Trophoblast cell (in vitro differentiated cells and primary cell): ENCODE data around the gene TWIST2.

Experiments
- DNase-seq, 2 donors: peaks; one replicate each; pipeline ENCODE4 v3.0.0-alpha.2; 2016
- H2AFZ ChIP-seq: 2 replicates; pipeline ENCODE4 v1.6.1; 2013; ENCODE audit warnings: low read length, moderate library complexity, mild to moderate bottlenecking; ENCODE audit not compliant: insufficient read depth, poor library complexity
- H2AK5ac ChIP-seq: 2 replicates; pipeline ENCODE4 v1.6.1; 2013; ENCODE audit warnings: mild to moderate bottlenecking, low read length
- H2BK120ac ChIP-seq: 2 replicates; pipeline ENCODE4 v1.6.1; 2013; ENCODE audit warnings: low read length, mild to moderate bottlenecking, moderate library complexity; ENCODE audit not compliant: insufficient read depth, poor library complexity
- H2BK12ac ChIP-seq: 2 replicates; pipeline ENCODE4 v1.6.1; 2013; ENCODE audit warnings: mild to moderate bottlenecking, low read length, moderate library complexity
- H2BK5ac ChIP-seq: 2 replicates; pipeline ENCODE4 v1.6.1; 2013; ENCODE audit warnings: low read length, low read depth, moderate library complexity, mild to moderate bottlenecking; ENCODE audit not compliant: poor library complexity
- H3K14ac ChIP-seq: 2 replicates; pipeline ENCODE4 v1.6.1; 2013; ENCODE audit warnings: mild to moderate bottlenecking, low read length
- H3K18ac ChIP-seq: 2 replicates; pipeline ENCODE4 v1.6.1; 2013; ENCODE audit warnings: mild to moderate bottlenecking, low read length
- H3K23ac ChIP-seq: 2 replicates; pipeline ENCODE4 v1.6.1; 2013; ENCODE audit warnings: low read length
- H3K27ac ChIP-seq: 2 replicates; pipeline ENCODE4 v1.5.1; 2013; ENCODE audit warnings: low read depth, mild to moderate bottlenecking, inconsistent platforms, low read length, moderate library complexity
- H3K27me3 ChIP-seq: 2 replicates; pipeline ENCODE4 v1.6.1; 2013; ENCODE audit warnings: inconsistent platforms, mild to moderate bottlenecking, low read length, moderate library complexity; ENCODE audit not compliant: insufficient read depth
- H3K36me3 ChIP-seq, 2 experiments: 1 replicate in 1 of 2; 2 replicates in 1 of 2; pipeline ENCODE4 v1.6.1; 2013; ENCODE audit warnings: low read length in 2 of 2, mild to moderate bottlenecking in 2 of 2, moderate library complexity in 1 of 2; ENCODE audit not compliant: insufficient read depth in 2 of 2, control insufficient read depth in 1 of 2
- H3K4ac ChIP-seq: 2 replicates; pipeline ENCODE4 v1.6.1; 2013; ENCODE audit warnings: low read depth, mild to moderate bottlenecking, low read length, moderate library complexity
- H3K4me1 ChIP-seq, 2 experiments: 1 replicate in 1 of 2; 2 replicates in 1 of 2; pipeline ENCODE4 v1.6.1; 2013; ENCODE audit warnings: low read length in 2 of 2, mild to moderate bottlenecking in 2 of 2, moderate library complexity in 1 of 2; ENCODE audit not compliant: insufficient read depth in 2 of 2, control insufficient read depth in 1 of 2
- H3K4me2 ChIP-seq: 2 replicates; pipeline ENCODE4 v1.6.1; 2013; ENCODE audit warnings: inconsistent platforms, mild to moderate bottlenecking, low read length, moderate library complexity
- H3K4me3 ChIP-seq: 2 replicates; pipeline ENCODE4 v1.5.1; 2013; ENCODE audit warnings: mild to moderate bottlenecking, low read depth, low read length, inconsistent platforms
- H3K79me1 ChIP-seq: one replicate; pipeline ENCODE4 v1.6.1; 2013; ENCODE audit warnings: low read length
- H3K79me2 ChIP-seq: 2 replicates; pipeline ENCODE4 v1.6.1; 2013; ENCODE audit warnings: low read length, mild to moderate bottlenecking; ENCODE audit not compliant: control insufficient read depth, insufficient read depth, poor library complexity
- H3K9ac ChIP-seq: 2 replicates; pipeline ENCODE4 v1.6.1; 2013; ENCODE audit warnings: mild to moderate bottlenecking, low read length
- H3K9me3 ChIP-seq: 2 replicates; pipeline ENCODE4 v1.6.1; 2013; ENCODE audit warnings: low read depth, mild to moderate bottlenecking, control low read depth, inconsistent platforms, low read length; ENCODE audit not compliant: insufficient read depth
- H4K12ac ChIP-seq: 2 replicates; pipeline ENCODE4 v1.6.1; 2013; ENCODE audit warnings: low read depth, mild to moderate bottlenecking, low read length, moderate library complexity
- H4K8ac ChIP-seq: 2 replicates; pipeline ENCODE4 v1.6.1; 2013; ENCODE audit warnings: low read depth, mild to moderate bottlenecking, low read length, moderate library complexity
- H4K91ac ChIP-seq: one replicate; pipeline ENCODE4 v1.6.1; 2013; ENCODE audit warnings: low read depth, mild to moderate bottlenecking, low read length, moderate library complexity
- WGBS: extraction: QIAGEN DNeasy Blood & Tissue Kit; methylation state at CpG from one replicate; pipeline ENCODE4 v1.1.7; 2013; ENCODE audit warnings: missing lambda C conversion rate; ENCODE audit not compliant: insufficient read length, insufficient coverage; ENCODE audit errors: extremely low coverage; 5-methylcytosine and 5-hydroxymethylcytosine counted together

TWIST2 gene

DNA sequence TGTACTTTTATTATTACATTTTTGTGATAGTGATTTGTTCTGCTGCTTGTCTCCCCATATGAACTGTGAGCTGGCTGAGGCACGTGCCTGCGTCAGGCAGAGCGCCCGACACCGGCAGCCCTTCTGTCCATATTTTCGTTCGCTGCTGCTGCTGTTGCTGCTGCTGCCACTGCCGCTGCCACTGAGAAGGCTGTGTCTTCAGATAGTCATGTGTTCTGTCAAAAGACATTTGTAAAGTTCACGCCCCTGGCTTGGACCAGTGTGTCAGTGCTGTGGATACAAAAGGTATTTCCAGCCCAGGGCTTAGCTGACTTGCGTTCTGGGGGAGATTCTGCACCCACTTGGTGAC, 47.0 kb downstream of the TWIST2 start:
- Histone ChIP-seq H3K4ac (no peak overlapping the region), H3K4me3 (no peak overlapping the region)

DNA sequence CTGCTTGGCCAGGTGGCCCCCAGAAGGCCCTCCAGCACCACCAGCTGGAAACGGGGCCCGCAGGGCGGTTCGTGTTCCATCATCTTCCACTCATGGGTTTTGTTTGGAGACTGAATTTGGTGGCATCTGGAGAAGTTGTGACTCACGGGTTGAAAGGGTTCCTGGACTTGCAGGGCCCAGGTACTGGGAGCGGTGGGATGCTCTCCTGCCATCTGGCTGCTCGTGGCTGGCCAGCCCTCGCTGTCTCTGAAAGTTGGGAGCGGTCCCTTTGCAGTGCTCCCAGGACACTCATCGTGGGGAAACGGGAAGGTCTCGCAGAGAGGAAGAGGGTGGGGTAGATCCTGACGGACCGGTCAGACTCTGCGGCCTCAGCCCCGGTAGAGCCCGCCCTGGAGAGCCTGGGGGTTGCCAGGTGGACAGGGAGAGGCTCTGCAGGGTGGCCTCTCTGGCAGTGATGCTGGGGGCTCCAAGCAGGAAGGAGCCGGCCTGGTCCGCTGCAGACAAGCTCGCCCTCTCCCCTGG, 47.5 kb downstream of the TWIST2 start:
- DNase-seq, result peak; percentile 74 to 80

More for the DNA sequence above, 47.0 kb downstream of the TWIST2 start:
- Histone ChIP-seq H2BK5ac (peak overlapping the region; percentile 0), H2BK12ac (peak overlapping the region; percentile 37), H3K18ac (peak overlapping the region; percentile 57), H3K14ac (peak overlapping the region; percentile 26), H3K36me3 (no peaks in the 10 kb centered on the region), H4K91ac (peak overlapping the region; percentile 63), H3K9me3 (peaks cover 2% of the 10 kb centered on the region), H3K23ac (no peak overlapping the region), H4K12ac (no peak overlapping the region), H2BK120ac (peak overlapping the region; percentile 55), H3K4me2 (no peak overlapping the region), H3K79me2 (peaks cover 1% of the 10 kb centered on the region), H3K4me1 (peaks cover 16% of the 10 kb centered on the region in 2 experiments), H3K9ac (no peak overlapping the region), H2AFZ (peak overlapping the region; percentile 18), H2AK5ac (peak overlapping the region; percentile 0), H3K27me3 (no peaks in the 10 kb centered on the region), H3K79me1 (peaks cover 19% of the 10 kb centered on the region), H3K27ac (peak overlapping the region; percentile 62), H4K8ac (no peak overlapping the region)
- no CpG with 5 or more reads among the region's 10 CpGs for WGBS
- peak in 1 of 2 donors; percentile 26 for DNase-seq

DNA sequence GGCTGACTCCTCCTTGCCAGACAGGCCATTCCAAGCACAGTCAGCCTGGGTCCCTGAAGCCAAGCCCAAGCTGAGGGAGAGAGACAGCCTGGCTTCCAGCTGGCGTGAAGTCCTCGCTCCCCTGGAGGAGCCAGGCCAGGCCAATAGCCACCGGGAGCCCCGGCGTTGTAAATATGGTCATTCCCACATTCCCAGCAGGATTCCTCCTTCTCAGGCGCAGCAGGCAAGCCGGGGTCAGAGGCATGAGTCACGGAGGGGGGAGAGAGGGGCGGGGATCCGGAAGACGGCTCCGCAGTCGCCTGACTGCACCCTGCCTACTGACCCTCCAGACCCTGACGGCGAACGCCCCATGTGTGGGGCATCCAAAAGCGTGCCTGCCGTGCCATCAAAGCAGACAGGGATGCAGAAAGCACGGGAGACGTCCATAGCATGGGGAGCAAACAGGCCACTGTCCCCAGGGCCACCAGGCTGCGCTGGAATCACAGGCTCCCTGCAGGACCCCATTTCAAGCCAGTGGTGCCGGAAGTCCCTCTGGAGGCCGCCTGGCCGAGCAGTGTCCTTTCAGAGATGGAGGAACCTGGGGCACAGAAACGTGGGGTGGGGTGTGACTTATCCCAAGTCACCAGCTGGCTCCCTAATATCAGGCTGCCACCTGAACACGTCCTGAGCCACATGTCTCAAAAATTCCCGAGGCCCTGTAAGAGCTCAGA, 48.2 kb downstream of the TWIST2 start:
- Histone ChIP-seq H3K27me3 (no peaks in the 10 kb centered on the region), H3K79me2 (peaks cover 1% of the 10 kb centered on the region), H3K79me1 (peaks cover 19% of the 10 kb centered on the region), H3K27ac (peak overlapping the region; percentile 62), H2BK120ac (peak overlapping the region; percentile 61), H3K14ac (peak overlapping the region; percentile 65), H4K12ac (peak overlapping the region; percentile 66), H3K9ac (no peak overlapping the region), H3K4ac (peak overlapping the region; percentile 21), H2BK12ac (peak overlapping the region; percentile 74), H2BK5ac (peak overlapping the region; percentile 32), H4K91ac (peak overlapping the region; percentile 86), H2AK5ac (peak overlapping the region; percentile 45), H3K23ac (no peak overlapping the region), H3K4me3 (peak overlapping the region; percentile 2), H3K4me1 (peaks cover 16 to 19% of the 10 kb centered on the region in 2 experiments), H2AFZ (peak overlapping the region; percentile 0), H3K36me3 (no peaks in the 10 kb centered on the region), H4K8ac (peak overlapping the region; percentile 88), H3K4me2 (peak overlapping the region; percentile 17), H3K18ac (peak overlapping the region; percentile 74), H3K9me3 (peaks cover 2% of the 10 kb centered on the region)
- WGBS, result no CpG with 5 or more reads among the region's 27 CpGs
- peak; percentile 83 to 87 for DNase-seq

More for the DNA sequence above, 47.5 kb downstream of the TWIST2 start:
- H3K79me1 ChIP-seq, result peaks cover 19% of the 10 kb centered on the region
- H3K36me3 ChIP-seq, result no peaks in the 10 kb centered on the region
- H3K4me3 ChIP-seq, result no peak overlapping the region
- H4K91ac ChIP-seq, result peak overlapping the region; percentile 63
- peak overlapping the region; percentile 26 for H3K14ac ChIP-seq
- no peak overlapping the region for H3K23ac ChIP-seq
- peak overlapping the region; percentile 0 for H2AFZ ChIP-seq
- H4K12ac ChIP-seq, result no peak overlapping the region
- H3K27ac ChIP-seq, result peak overlapping the region; percentile 62
- peak overlapping the region; percentile 0 for H2AK5ac ChIP-seq
- peaks cover 16% of the 10 kb centered on the region in 2 experiments for H3K4me1 ChIP-seq
- peak overlapping the region; percentile 57 for H3K18ac ChIP-seq
- H3K27me3 ChIP-seq, result no peaks in the 10 kb centered on the region
- H2BK5ac ChIP-seq, result peak overlapping the region; percentile 29
- H3K4me2 ChIP-seq, result no peak overlapping the region
- H3K79me2 ChIP-seq, result peaks cover 1% of the 10 kb centered on the region
- WGBS, result no CpG with 5 or more reads among the region's 20 CpGs
- H3K4ac ChIP-seq, result no peak overlapping the region
- H3K9me3 ChIP-seq, result peaks cover 2% of the 10 kb centered on the region
- peak overlapping the region; percentile 55 for H2BK120ac ChIP-seq
- H4K8ac ChIP-seq, result peak overlapping the region; percentile 49
- H2BK12ac ChIP-seq, result peak overlapping the region; percentile 37
- no peak overlapping the region for H3K9ac ChIP-seq

DNA sequence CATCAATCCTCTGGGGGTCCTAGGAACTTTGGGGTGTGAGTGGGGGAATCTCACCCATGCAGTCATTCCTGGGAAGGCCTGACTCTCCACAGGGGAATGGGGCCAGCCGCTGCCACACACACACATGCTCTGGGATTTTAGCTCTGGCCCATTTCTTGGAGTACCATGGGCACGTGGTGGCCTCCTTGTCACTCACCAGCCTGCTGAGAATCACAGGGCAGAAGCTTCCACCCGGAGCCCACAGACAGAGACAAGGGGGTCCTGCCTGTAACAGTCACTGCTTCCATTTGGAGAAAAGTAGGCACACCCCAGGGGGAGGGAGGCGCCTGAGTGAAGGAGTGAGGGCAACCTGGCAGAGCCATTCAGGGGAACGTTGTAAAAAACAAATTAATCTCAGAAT, 48.8 kb downstream of the TWIST2 start:
- peak overlapping the region; percentile 64 for H2AK5ac ChIP-seq
- WGBS, result no CpG with 5 or more reads among the region's 5 CpGs
- H2BK5ac ChIP-seq, result no peak overlapping the region
- no peak overlapping the region for H2BK120ac ChIP-seq
- H4K91ac ChIP-seq, result peak overlapping the region; percentile 86
- H3K9ac ChIP-seq, result no peak overlapping the region
- H3K4me2 ChIP-seq, result no peak overlapping the region
- H3K79me2 ChIP-seq, result peaks cover 1% of the 10 kb centered on the region
- peak overlapping the region; percentile 65 for H3K14ac ChIP-seq
- H3K27me3 ChIP-seq, result no peaks in the 10 kb centered on the region
- peaks cover 4% of the 10 kb centered on the region for H3K9me3 ChIP-seq
- H4K12ac ChIP-seq, result no peak overlapping the region
- no peak overlapping the region for H3K27ac ChIP-seq
- H3K4ac ChIP-seq, result no peak overlapping the region
- H3K4me3 ChIP-seq, result no peak overlapping the region
- H3K23ac ChIP-seq, result no peak overlapping the region
- H3K4me1 ChIP-seq, result peaks cover 16 to 19% of the 10 kb centered on the region in 2 experiments
- no peak overlapping the region for H4K8ac ChIP-seq
- H2BK12ac ChIP-seq, result peak overlapping the region; percentile 69
- peak in 1 of 2 donors; percentile 7 for DNase-seq
- H3K79me1 ChIP-seq, result peaks cover 19% of the 10 kb centered on the region
- H2AFZ ChIP-seq, result no peak overlapping the region
- no peak overlapping the region for H3K18ac ChIP-seq
- H3K36me3 ChIP-seq, result no peaks in the 10 kb centered on the region
